Osteoblast (primary cell): ENCODE measurements around the gene MBD3L1. TPM values are rescaled to one million over a fixed set of nuclear protein-coding genes. Genes with fewer than 3 reads are reported as not detected.

Experiments used
- DNase-seq: peaks from one replicate; pipeline ENCODE4 v3.0.0; 2011; ENCODE audit warnings: low spot score, mixed read lengths; ENCODE audit not compliant: insufficient read length; ENCODE audit errors: missing footprints
- H2AFZ ChIP-seq: 2 replicates; pipeline ENCODE4 v1.6.0; 2011; ENCODE audit warnings: mild to moderate bottlenecking, low read length
- H3K27ac ChIP-seq: 2 replicates; pipeline ENCODE4 v1.5.1; 2011; ENCODE audit warnings: mild to moderate bottlenecking, low read depth, low read length, moderate library complexity
- H3K27me3 ChIP-seq: 2 replicates; pipeline ENCODE4 v1.6.0; 2012; ENCODE audit warnings: mild to moderate bottlenecking, control low read depth, inconsistent platforms, low read length, moderate library complexity; ENCODE audit not compliant: insufficient read depth
- H3K36me3 ChIP-seq: 2 replicates; pipeline ENCODE4 v1.5.1; 2011; ENCODE audit warnings: mild to moderate bottlenecking, low read length, control low read depth, moderate library complexity; ENCODE audit not compliant: insufficient read depth
- H3K4me1 ChIP-seq: 2 replicates; pipeline ENCODE4 v1.5.1; 2011; ENCODE audit warnings: mild to moderate bottlenecking, low read length, control low read depth, moderate library complexity; ENCODE audit not compliant: insufficient read depth
- H3K4me2 ChIP-seq: 2 replicates; pipeline ENCODE4 v1.6.0; 2011; ENCODE audit warnings: mild to moderate bottlenecking, low read length; ENCODE audit not compliant: insufficient read depth
- H3K4me3 ChIP-seq: fragments of 200-600 bp; sonication (generic); 3 replicates; pipeline ENCODE4 v1.5.1; 2012; ENCODE audit warnings: mild to moderate bottlenecking, low read length, inconsistent platforms; ENCODE audit not compliant: insufficient read depth
- H3K79me2 ChIP-seq: 2 replicates; pipeline ENCODE4 v1.6.0; 2012; ENCODE audit warnings: mild to moderate bottlenecking, low read length, control low read depth, inconsistent platforms; ENCODE audit not compliant: insufficient read depth
- H3K9me3 ChIP-seq: 2 replicates; pipeline ENCODE4 v1.5.1; 2011; ENCODE audit warnings: low read depth, low read length, control low read depth
- H4K20me1 ChIP-seq: 2 replicates; pipeline ENCODE4 v1.6.0; 2012; ENCODE audit warnings: mild to moderate bottlenecking, low read length, control low read depth; ENCODE audit not compliant: insufficient read depth
- total RNA-seq: library from RNA; depleted of rRNA; stranded (reverse); fragments of >200 nt; gene quantifications from 2 replicates; pipeline ENCODE4 v1.2.3, GENCODE V29; 2012
- TF ChIP-seq, protein P1 (sequence below): IDR thresholded peaks from 2 replicates; pipeline ENCODE4 v1.5.1; 2011; ENCODE audit warnings: mild to moderate bottlenecking, low read depth, low read length, moderate library complexity; ENCODE audit errors: extremely low read depth

Gene MBD3L1
- total RNA-seq, 1 donor: not detected

DNA sequence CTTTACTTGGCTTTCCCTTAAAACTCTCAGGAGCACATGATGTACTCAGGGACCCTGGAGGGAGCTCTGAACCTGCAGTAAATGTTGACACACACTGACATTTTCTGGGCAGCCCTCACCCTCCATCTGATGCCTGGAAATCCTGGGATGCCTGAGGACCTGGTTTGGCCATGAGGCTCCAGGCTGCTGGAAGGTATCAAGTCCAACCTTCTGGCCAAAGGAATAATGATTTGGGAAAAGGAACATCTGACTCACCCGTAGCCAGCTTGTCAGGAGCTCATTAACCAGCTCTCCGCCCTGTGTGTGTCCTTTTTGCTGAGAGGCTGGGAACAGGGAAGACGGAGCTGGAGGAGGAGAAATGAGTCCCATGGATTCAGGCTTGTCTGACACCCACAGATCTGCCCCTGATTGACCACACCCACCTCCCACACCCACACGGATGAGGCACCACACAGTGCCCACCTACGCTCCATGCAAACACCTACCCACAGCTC, 10.4 kb upstream of the MBD3L1 start:
- Histone ChIP-seq H3K4me3 (no peak overlapping the region), H3K36me3 (peaks cover 50% of the 10 kb centered on the region), H2AFZ (no peak overlapping the region), H3K4me1 (no peaks in the 10 kb centered on the region), H3K4me2 (no peak overlapping the region), H3K79me2 (no peaks in the 10 kb centered on the region), H3K9me3 (peaks cover 2% of the 10 kb centered on the region), H3K27ac (no peak overlapping the region), H4K20me1 (no peaks in the 10 kb centered on the region), H3K27me3 (no peaks in the 10 kb centered on the region)
- TF ChIP-seq, protein P1, sequence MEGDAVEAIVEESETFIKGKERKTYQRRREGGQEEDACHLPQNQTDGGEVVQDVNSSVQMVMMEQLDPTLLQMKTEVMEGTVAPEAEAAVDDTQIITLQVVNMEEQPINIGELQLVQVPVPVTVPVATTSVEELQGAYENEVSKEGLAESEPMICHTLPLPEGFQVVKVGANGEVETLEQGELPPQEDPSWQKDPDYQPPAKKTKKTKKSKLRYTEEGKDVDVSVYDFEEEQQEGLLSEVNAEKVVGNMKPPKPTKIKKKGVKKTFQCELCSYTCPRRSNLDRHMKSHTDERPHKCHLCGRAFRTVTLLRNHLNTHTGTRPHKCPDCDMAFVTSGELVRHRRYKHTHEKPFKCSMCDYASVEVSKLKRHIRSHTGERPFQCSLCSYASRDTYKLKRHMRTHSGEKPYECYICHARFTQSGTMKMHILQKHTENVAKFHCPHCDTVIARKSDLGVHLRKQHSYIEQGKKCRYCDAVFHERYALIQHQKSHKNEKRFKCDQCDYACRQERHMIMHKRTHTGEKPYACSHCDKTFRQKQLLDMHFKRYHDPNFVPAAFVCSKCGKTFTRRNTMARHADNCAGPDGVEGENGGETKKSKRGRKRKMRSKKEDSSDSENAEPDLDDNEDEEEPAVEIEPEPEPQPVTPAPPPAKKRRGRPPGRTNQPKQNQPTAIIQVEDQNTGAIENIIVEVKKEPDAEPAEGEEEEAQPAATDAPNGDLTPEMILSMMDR: no peak
- DNase-seq: no peak

DNA sequence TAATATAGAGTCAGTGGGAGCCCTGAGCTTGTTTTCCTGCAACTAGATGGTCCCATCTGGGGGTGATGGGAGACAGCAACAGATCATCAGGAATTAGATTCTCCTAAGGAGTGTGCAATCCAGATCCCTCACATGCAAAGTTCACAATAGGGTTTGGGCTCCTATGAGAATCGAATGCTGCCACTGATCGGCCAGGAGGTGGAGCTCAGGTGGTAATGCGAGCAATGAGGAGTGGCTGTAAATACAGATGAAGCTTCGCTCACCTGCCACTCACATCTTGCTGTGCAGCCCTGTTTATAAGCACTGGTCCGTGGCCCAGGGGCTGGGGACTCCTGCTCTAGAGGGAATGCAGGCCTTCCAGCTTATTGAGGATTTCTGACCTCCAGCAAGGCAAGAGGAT, 5.8 kb upstream of the MBD3L1 start:
- no peaks in the 10 kb centered on the region for H4K20me1 ChIP-seq

DNA sequence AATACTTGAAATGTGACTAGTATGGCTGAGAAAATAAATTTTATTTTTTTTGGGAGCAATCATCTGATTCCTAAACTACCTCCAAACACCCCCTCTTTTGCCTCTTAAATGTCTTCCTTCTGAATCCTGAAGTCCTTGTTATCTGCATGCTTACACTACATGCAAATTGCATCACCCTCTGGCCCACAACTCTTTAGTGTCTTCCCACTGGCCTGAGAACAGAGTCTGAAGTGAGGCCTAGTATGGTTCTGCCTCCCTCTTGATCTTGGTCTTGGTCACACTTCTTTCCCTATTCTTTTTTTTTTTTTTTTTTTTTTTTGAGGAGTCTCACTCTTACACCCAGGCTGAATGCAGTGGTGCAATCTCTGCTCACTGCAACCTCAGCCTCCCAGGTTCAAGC, 4.9 kb upstream of the MBD3L1 start:
- H3K79me2 ChIP-seq: no peaks in the 10 kb centered on the region
- no peaks in the 10 kb centered on the region for H3K9me3 ChIP-seq
- DNase-seq: no peak
- TF ChIP-seq, protein P1: no peak
- no peak overlapping the region for H2AFZ ChIP-seq
- H3K4me1 ChIP-seq: peaks cover 3% of the 10 kb centered on the region
- H3K36me3 ChIP-seq: peaks cover 15% of the 10 kb centered on the region
- H3K4me3 ChIP-seq: no peak overlapping the region
- H4K20me1 ChIP-seq: no peaks in the 10 kb centered on the region
- H3K27ac ChIP-seq: no peak overlapping the region
- no peaks in the 10 kb centered on the region for H3K27me3 ChIP-seq
- H3K4me2 ChIP-seq: no peak overlapping the region

More for the DNA sequence above, 5.8 kb upstream of the MBD3L1 start:
- TF ChIP-seq, protein P1: no peak
- Histone ChIP-seq H3K9me3 (no peaks in the 10 kb centered on the region), H3K4me1 (peaks cover under 1% of the 10 kb centered on the region), H3K27me3 (no peaks in the 10 kb centered on the region), H3K36me3 (peaks cover 15% of the 10 kb centered on the region), H3K4me2 (no peak overlapping the region), H3K79me2 (no peaks in the 10 kb centered on the region), H3K27ac (no peak overlapping the region), H2AFZ (no peak overlapping the region), H3K4me3 (no peak overlapping the region)
- DNase-seq: no peak

DNA sequence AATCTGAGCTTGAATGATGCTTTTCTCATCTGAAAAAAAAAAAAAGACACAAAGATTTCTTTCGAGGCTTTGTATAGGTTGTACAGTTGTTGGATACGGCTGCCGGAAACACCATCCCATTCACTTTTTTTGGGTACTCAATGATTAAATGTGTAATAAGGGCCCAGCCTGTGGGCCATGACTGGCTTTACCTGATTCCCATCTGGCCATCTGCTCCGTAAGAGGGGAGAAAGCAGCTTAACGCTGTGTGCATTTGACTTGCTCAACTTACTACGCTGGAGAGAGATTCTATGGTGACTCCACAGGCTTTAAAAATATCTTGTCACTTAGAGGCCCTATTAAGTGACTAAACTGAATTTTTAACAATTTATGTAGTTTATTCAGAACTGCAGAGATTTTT, 804 bp upstream of the MBD3L1 start:
- Histone ChIP-seq H3K27ac (peak overlapping the region; percentile 83), H3K9me3 (no peaks in the 10 kb centered on the region), H3K36me3 (no peaks in the 10 kb centered on the region), H3K27me3 (no peaks in the 10 kb centered on the region), H3K4me1 (peaks cover 3% of the 10 kb centered on the region), H2AFZ (peak overlapping the region; percentile 95), H3K4me2 (peak overlapping the region; percentile 90), H4K20me1 (no peaks in the 10 kb centered on the region), H3K4me3 (peak overlapping the region; percentile 94), H3K79me2 (no peaks in the 10 kb centered on the region)
- TF ChIP-seq, protein P1: no peak
- DNase-seq: no peak
